Measurements from ENCODE around the gene GGT6. TPM values are rescaled to one million over a fixed set of nuclear protein-coding genes. Genes with fewer than 3 reads are reported as not detected.
"Not testable (repeated sequence)": the region's sequence is repeated elsewhere in the genome, so short reads cannot be mapped to it uniquely, and the experiment has no call there.

The GGT6 gene
- total RNA-seq, 4 donors from 2014 or later: 0.21 to 4.4 (median 0.29) TPM; not detected in 1

- DNase-seq: no peak
- Histone ChIP-seq H3K27ac (no peak overlapping the region), H3K36me3 (no peaks in the 10 kb centered on the region), H3K4me1 (no peaks in the 10 kb centered on the region), H3K4me3 (no peak overlapping the region), H3K27me3 (no peaks in the 10 kb centered on the region), H3K9me3 (no peaks in the 10 kb centered on the region)
- TF ChIP-seq POLR2A (IDR thresholded peaks at IDR 0.05) (no peak), CTCF (IDR thresholded peaks at IDR 0.05) (no peak)
- intact Hi-C loops (cut with DNase I; ENCODE audit: low total_unique reads): no loop called here
Observed at GRCh38 chr17:4590981-4591453, 30.6 kb upstream of the GGT6 start.

- H3K4me3 ChIP-seq; H3K4me1 ChIP-seq; DNase-seq; H3K27ac ChIP-seq; H3K36me3 ChIP-seq; H3K9me3 ChIP-seq; intact Hi-C loops (cut with DNase I; ENCODE audit: low total_unique reads); H3K27me3 ChIP-seq: not testable (repeated sequence)
Observed at GRCh38 chr17:4590042-4590441, 29.7 kb upstream of the GGT6 start.

GRCh38 chr17:4588898-4589625 is 28.7 kb upstream of the GGT6 start:
- Histone ChIP-seq H3K27ac (no peak overlapping the region), H3K4me1 (peaks cover 0 to 8% of the 10 kb centered on the region in 2 donors), H3K36me3 (no peaks in the 10 kb centered on the region), H3K4me3 (no peak overlapping the region), H3K27me3 (no peaks in the 10 kb centered on the region), H3K9me3 (no peaks in the 10 kb centered on the region)
- TF ChIP-seq CTCF (IDR thresholded peaks at IDR 0.05): no peak
- TF ChIP-seq POLR2A (IDR thresholded peaks at IDR 0.05): no peak
- DNase-seq: no peak
- intact Hi-C loops (cut with DNase I; ENCODE audit: low total_unique reads): no loop called here

GRCh38 chr17:4588391-4588790 is 28.0 kb upstream of the GGT6 start:
- H3K4me1 ChIP-seq: peaks cover 0 to 14% of the 10 kb centered on the region in 2 donors
- TF ChIP-seq POLR2A (IDR thresholded peaks at IDR 0.05): no peak
- no peaks in the 10 kb centered on the region for H3K9me3 ChIP-seq
- peak in 1 of 2 donors; percentile 41 for DNase-seq
- H3K27me3 ChIP-seq: no peaks in the 10 kb centered on the region
- no peak overlapping the region for H3K4me3 ChIP-seq
- intact Hi-C loops (cut with DNase I; ENCODE audit: low total_unique reads): no loop called here
- H3K36me3 ChIP-seq: no peaks in the 10 kb centered on the region
- peak overlapping the region in 1 of 2 donors; percentile 35 for H3K27ac ChIP-seq

GRCh38 chr17:4587803-4588202 is 27.4 kb upstream of the GGT6 start:
- TF ChIP-seq CTCF (IDR thresholded peaks at IDR 0.05) (no peak), POLR2A (IDR thresholded peaks at IDR 0.05) (no peak)
- no peaks in the 10 kb centered on the region for H3K27me3 ChIP-seq
- H3K36me3 ChIP-seq: no peaks in the 10 kb centered on the region
- DNase-seq: no peak
- H3K9me3 ChIP-seq: no peaks in the 10 kb centered on the region
- H3K4me1 ChIP-seq: peaks cover 0 to 14% of the 10 kb centered on the region in 2 donors
- peak overlapping the region; percentile 35 to 49 for H3K27ac ChIP-seq
- intact Hi-C loops (cut with DNase I; ENCODE audit: low total_unique reads): no loop called here
- no peak overlapping the region for H3K4me3 ChIP-seq

GRCh38 chr17:4587195-4587594 is 26.8 kb upstream of the GGT6 start:
- Histone ChIP-seq H3K4me1 (peaks cover 0 to 14% of the 10 kb centered on the region in 2 donors), H3K27me3 (no peaks in the 10 kb centered on the region), H3K4me3 (no peak overlapping the region), H3K27ac (peak overlapping the region in 1 of 2 donors; percentile 33), H3K9me3 (no peaks in the 10 kb centered on the region), H3K36me3 (no peaks in the 10 kb centered on the region)
- DNase-seq: no peak
- intact Hi-C loops (cut with DNase I; ENCODE audit: low total_unique reads): no loop called here
- TF ChIP-seq CTCF (IDR thresholded peaks at IDR 0.05) (no peak), POLR2A (IDR thresholded peaks at IDR 0.05) (no peak)
